Mesendoderm (in vitro differentiated cells): ENCODE data around the gene C2CD4A.

Experiments
- DNase-seq: peaks from one replicate; pipeline ENCODE4 v3.0.0; 2013
- H2AK5ac ChIP-seq: 2 replicates; pipeline ENCODE4 v1.6.1; 2013; ENCODE audit warnings: low read length, inconsistent platforms
- H2BK120ac ChIP-seq: 2 replicates; pipeline ENCODE4 v1.6.1; 2013; ENCODE audit warnings: low read depth, mild to moderate bottlenecking, low read length, moderate library complexity, mixed read lengths
- H2BK15ac ChIP-seq: replicated peaks from 2 replicates; pipeline ENCODE4 v1.6.1; 2013; ENCODE audit warnings: low read depth, mild to moderate bottlenecking, moderate library complexity
- H2BK5ac ChIP-seq: 2 replicates; pipeline ENCODE4 v1.6.1; 2013; ENCODE audit warnings: low read length, inconsistent platforms
- H3K18ac ChIP-seq: 2 replicates; pipeline ENCODE4 v1.6.1; 2013; ENCODE audit warnings: mild to moderate bottlenecking, low read length, mixed read lengths
- H3K23ac ChIP-seq: one replicate; pipeline ENCODE4 v1.6.1; 2013; ENCODE audit warnings: low read length
- H3K27ac ChIP-seq: 2 replicates; pipeline ENCODE4 v1.5.1; 2013; ENCODE audit warnings: low read depth, mild to moderate bottlenecking, inconsistent platforms, low read length, moderate library complexity
- H3K27me3 ChIP-seq: 2 replicates; pipeline ENCODE4 v1.6.1; 2013; ENCODE audit warnings: low read length, control low read depth, mild to moderate bottlenecking, inconsistent platforms; ENCODE audit not compliant: insufficient read depth, poor library complexity
- H3K36me3 ChIP-seq: 2 replicates; pipeline ENCODE4 v1.6.1; 2013; ENCODE audit warnings: low read length, inconsistent platforms; ENCODE audit not compliant: control insufficient read depth, insufficient read depth
- H3K4ac ChIP-seq: one replicate; pipeline ENCODE4 v1.6.1; 2013; ENCODE audit warnings: low read depth, mild to moderate bottlenecking, low read length, moderate library complexity
- H3K4me1 ChIP-seq: 2 replicates; pipeline ENCODE4 v1.6.1; 2013; ENCODE audit warnings: low read depth, low read length, inconsistent platforms; ENCODE audit not compliant: control insufficient read depth
- H3K4me2 ChIP-seq: 2 replicates; pipeline ENCODE4 v1.6.1; 2013; ENCODE audit warnings: low read length
- H3K4me3 ChIP-seq: 2 replicates; pipeline ENCODE4 v1.5.1; 2013; ENCODE audit warnings: mild to moderate bottlenecking, low read length
- H3K56ac ChIP-seq: one replicate; pipeline ENCODE4 v1.6.1; 2013; ENCODE audit warnings: low read length
- H3K79me1 ChIP-seq: 2 replicates; pipeline ENCODE4 v1.6.1; 2013; ENCODE audit warnings: low read length, inconsistent platforms
- H3K79me2 ChIP-seq: 2 replicates; pipeline ENCODE4 v1.6.1; 2013; ENCODE audit warnings: mild to moderate bottlenecking, low read length; ENCODE audit not compliant: control insufficient read depth, insufficient read depth
- H3K9ac ChIP-seq: 2 replicates; pipeline ENCODE4 v1.6.1; 2013; ENCODE audit warnings: low read length, inconsistent platforms
- H4K5ac ChIP-seq: one replicate; pipeline ENCODE4 v1.6.1; 2013; ENCODE audit warnings: low read length
- H4K8ac ChIP-seq: one replicate; pipeline ENCODE4 v1.6.1; 2013; ENCODE audit warnings: low read depth, mild to moderate bottlenecking, control low read depth, low read length, moderate library complexity
- WGBS: extraction: QIAGEN DNeasy Blood & Tissue Kit; methylation state at CpG from one replicate; pipeline ENCODE4 v1.1.7; 2013; ENCODE audit warnings: low lambda C conversion rate, missing lambda C conversion rate; ENCODE audit not compliant: insufficient coverage; ENCODE audit errors: extremely low coverage; 5-methylcytosine and 5-hydroxymethylcytosine counted together

Gene C2CD4A

GRCh38 chr15:62099094-62099601, 32.4 kb downstream of the C2CD4A start:
- Histone ChIP-seq H3K4me2 (no peak overlapping the region), H4K5ac (no peak overlapping the region), H3K79me1 (no peaks in the 10 kb centered on the region), H3K4me1 (no peaks in the 10 kb centered on the region), H2BK120ac (no peak overlapping the region), H2BK5ac (no peak overlapping the region), H3K36me3 (no peaks in the 10 kb centered on the region), H3K56ac (no peak overlapping the region), H3K9ac (no peak overlapping the region), H3K27ac (no peak overlapping the region), H3K4me3 (no peak overlapping the region), H3K27me3 (peaks cover 2% of the 10 kb centered on the region), H4K8ac (no peak overlapping the region), H3K23ac (no peak overlapping the region), H3K79me2 (no peaks in the 10 kb centered on the region), H3K18ac (no peak overlapping the region), H2AK5ac (no peak overlapping the region), H2BK15ac (no peak overlapping the region), H3K4ac (no peak overlapping the region)
- DNase-seq: no peak
- no CpG with 5 or more reads among the region's 7 CpGs for WGBS

- Histone ChIP-seq H3K23ac (no peak overlapping the region), H3K4me3 (no peak overlapping the region), H3K4me1 (peaks cover 4% of the 10 kb centered on the region), H4K8ac (no peak overlapping the region), H3K4me2 (no peak overlapping the region), H2BK5ac (no peak overlapping the region), H2AK5ac (no peak overlapping the region), H2BK15ac (no peak overlapping the region), H2BK120ac (peak overlapping the region; percentile 21), H3K4ac (no peak overlapping the region), H3K18ac (no peak overlapping the region), H3K79me2 (no peaks in the 10 kb centered on the region), H3K9ac (no peak overlapping the region), H3K56ac (no peak overlapping the region), H4K5ac (no peak overlapping the region), H3K27me3 (peaks cover 2% of the 10 kb centered on the region), H3K27ac (no peak overlapping the region), H3K36me3 (no peaks in the 10 kb centered on the region), H3K79me1 (no peaks in the 10 kb centered on the region)
- no peak for DNase-seq
- no CpG with 5 or more reads among the region's 7 CpGs for WGBS
Measured at GRCh38 chr15:62103431-62103830, 36.7 kb downstream of the C2CD4A start.

GRCh38 chr15:62104401-62104800, 37.6 kb downstream of the C2CD4A start:
- no peaks in the 10 kb centered on the region for H3K79me2 ChIP-seq
- H2BK15ac ChIP-seq: no peak overlapping the region
- peaks cover 4% of the 10 kb centered on the region for H3K4me1 ChIP-seq
- no peak for DNase-seq
- no peak overlapping the region for H4K5ac ChIP-seq
- no peak overlapping the region for H3K56ac ChIP-seq
- no peak overlapping the region for H3K27ac ChIP-seq
- no peak overlapping the region for H3K18ac ChIP-seq
- no peak overlapping the region for H4K8ac ChIP-seq
- H2BK120ac ChIP-seq: no peak overlapping the region
- H2AK5ac ChIP-seq: no peak overlapping the region
- H2BK5ac ChIP-seq: no peak overlapping the region
- H3K79me1 ChIP-seq: no peaks in the 10 kb centered on the region
- H3K4me3 ChIP-seq: no peak overlapping the region
- H3K23ac ChIP-seq: no peak overlapping the region
- H3K9ac ChIP-seq: no peak overlapping the region
- H3K4me2 ChIP-seq: no peak overlapping the region
- H3K36me3 ChIP-seq: no peaks in the 10 kb centered on the region
- no CpG with 5 or more reads among the region's 3 CpGs for WGBS
- no peak overlapping the region for H3K4ac ChIP-seq
- no peaks in the 10 kb centered on the region for H3K27me3 ChIP-seq

- Histone ChIP-seq H3K56ac (no peak overlapping the region), H3K4ac (no peak overlapping the region), H3K4me3 (no peak overlapping the region), H3K9ac (no peak overlapping the region), H3K4me2 (no peak overlapping the region), H3K18ac (no peak overlapping the region), H2BK15ac (no peak overlapping the region), H3K23ac (no peak overlapping the region), H3K79me1 (no peaks in the 10 kb centered on the region), H3K27ac (no peak overlapping the region), H3K36me3 (no peaks in the 10 kb centered on the region), H3K27me3 (no peaks in the 10 kb centered on the region), H4K5ac (no peak overlapping the region), H2AK5ac (no peak overlapping the region), H4K8ac (no peak overlapping the region), H3K79me2 (no peaks in the 10 kb centered on the region), H3K4me1 (peaks cover 4% of the 10 kb centered on the region), H2BK5ac (no peak overlapping the region), H2BK120ac (no peak overlapping the region)
- WGBS: no CpG with 5 or more reads among the region's 5 CpGs
- no peak for DNase-seq
Measured at GRCh38 chr15:62104846-62105245, 38.1 kb downstream of the C2CD4A start.

GRCh38 chr15:62105266-62105665, 38.5 kb downstream of the C2CD4A start:
- Histone ChIP-seq H4K8ac (no peak overlapping the region), H2AK5ac (no peak overlapping the region), H3K9ac (no peak overlapping the region), H3K18ac (no peak overlapping the region), H3K79me1 (no peaks in the 10 kb centered on the region), H2BK15ac (no peak overlapping the region), H3K27ac (no peak overlapping the region), H3K4ac (no peak overlapping the region), H3K79me2 (no peaks in the 10 kb centered on the region), H4K5ac (no peak overlapping the region), H3K27me3 (no peaks in the 10 kb centered on the region), H3K23ac (no peak overlapping the region), H3K36me3 (no peaks in the 10 kb centered on the region), H3K56ac (no peak overlapping the region), H2BK5ac (no peak overlapping the region), H3K4me2 (no peak overlapping the region), H3K4me1 (peaks cover 4% of the 10 kb centered on the region), H3K4me3 (no peak overlapping the region), H2BK120ac (no peak overlapping the region)
- no peak for DNase-seq
- no CpG with 5 or more reads among the region's 11 CpGs for WGBS

- no peak overlapping the region for H3K4me3 ChIP-seq
- no CpG with 5 or more reads among the region's 3 CpGs for WGBS
Measured at GRCh38 chr15:62106096-62106495, 39.3 kb downstream of the C2CD4A start.

More at GRCh38 chr15:62106096-62106495, 39.3 kb downstream of the C2CD4A start:
- Histone ChIP-seq H3K23ac (no peak overlapping the region), H3K4me1 (peaks cover 4% of the 10 kb centered on the region), H3K9ac (no peak overlapping the region), H3K79me2 (no peaks in the 10 kb centered on the region), H3K27me3 (no peaks in the 10 kb centered on the region), H3K36me3 (no peaks in the 10 kb centered on the region), H2AK5ac (no peak overlapping the region), H3K79me1 (no peaks in the 10 kb centered on the region), H3K56ac (no peak overlapping the region), H2BK15ac (no peak overlapping the region), H3K4me2 (no peak overlapping the region), H3K27ac (no peak overlapping the region), H3K4ac (no peak overlapping the region), H2BK120ac (no peak overlapping the region), H4K5ac (no peak overlapping the region), H4K8ac (no peak overlapping the region), H3K18ac (no peak overlapping the region), H2BK5ac (no peak overlapping the region)
- DNase-seq: no peak
